ENCODE data around the gene GAL3ST2.
"Not testable (repeated sequence)": the region's sequence is repeated elsewhere in the genome, so short reads cannot be mapped to it uniquely, and the experiment has no call there.

Gene GAL3ST2

GRCh38 chr2:241776336-241777169, at the start of gene GAL3ST2:
Gene GAL3ST2 (plus strand): TSS chr2:241776822. CDS start chr2:241776956, 134 bp downstream.
- DNase-seq: peak; percentile 23

DNA sequence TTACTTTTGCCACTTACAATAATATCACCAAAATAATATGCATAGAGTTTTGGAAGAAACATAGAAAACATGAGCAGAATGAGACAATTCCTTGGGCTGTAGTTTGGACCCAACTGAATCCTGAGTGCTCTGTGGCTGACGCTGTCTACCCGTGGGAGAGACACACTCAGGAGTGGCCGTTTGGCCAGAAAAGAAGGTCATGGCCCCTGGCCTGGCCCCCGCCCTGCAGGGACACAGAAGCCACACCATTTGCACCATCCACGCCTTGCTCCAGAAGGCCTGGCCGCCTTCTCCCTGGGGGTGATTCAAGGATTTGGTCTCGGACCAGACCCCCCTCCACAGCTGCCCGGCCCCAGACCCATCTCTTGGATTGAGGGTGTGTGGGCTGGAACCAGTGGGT, 48.6 kb upstream of the GAL3ST2 start:
- DNase-seq: no peak

DNA sequence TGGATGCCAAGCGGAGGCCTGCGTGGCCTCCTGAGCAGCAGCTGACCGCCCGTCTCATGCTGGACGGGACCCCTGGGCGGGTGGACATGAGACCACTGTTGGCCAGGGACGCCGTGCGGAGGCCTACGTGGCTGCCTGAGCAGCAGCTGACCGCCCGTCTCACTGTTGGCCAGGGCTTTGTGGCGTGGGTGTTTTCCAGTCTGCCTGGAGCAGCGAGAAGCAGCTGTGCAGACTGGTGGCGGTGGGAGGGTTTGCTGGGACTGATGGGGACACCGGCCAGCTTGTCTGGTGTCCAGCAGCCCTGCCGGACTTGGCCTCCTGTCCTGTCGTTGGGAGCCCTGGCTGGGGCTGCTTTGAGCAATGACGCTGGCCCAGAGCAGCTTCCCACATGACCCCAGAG, 48.0 kb upstream of the GAL3ST2 start:
- DNase-seq: no peak

DNA sequence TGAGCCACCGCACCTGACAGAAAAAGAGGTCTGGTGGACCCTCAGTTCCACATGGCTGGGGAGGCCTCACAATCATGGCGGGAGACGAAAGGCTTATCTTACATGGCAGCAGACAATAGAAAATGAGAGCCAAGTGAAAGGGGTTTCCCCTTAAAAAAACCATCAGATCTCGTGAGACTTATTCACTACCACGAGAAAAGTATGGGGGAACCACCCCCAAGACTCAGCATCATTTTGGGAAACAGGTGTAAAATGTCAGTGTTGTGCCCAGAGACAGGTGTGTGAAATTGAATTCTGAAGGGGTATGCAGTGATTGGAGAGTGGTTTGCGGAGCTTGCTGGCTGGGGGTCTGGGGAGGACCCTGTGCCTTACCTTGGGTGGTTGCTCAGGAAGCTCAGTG, 46.8 kb upstream of the GAL3ST2 start:
- no peak for DNase-seq

DNA sequence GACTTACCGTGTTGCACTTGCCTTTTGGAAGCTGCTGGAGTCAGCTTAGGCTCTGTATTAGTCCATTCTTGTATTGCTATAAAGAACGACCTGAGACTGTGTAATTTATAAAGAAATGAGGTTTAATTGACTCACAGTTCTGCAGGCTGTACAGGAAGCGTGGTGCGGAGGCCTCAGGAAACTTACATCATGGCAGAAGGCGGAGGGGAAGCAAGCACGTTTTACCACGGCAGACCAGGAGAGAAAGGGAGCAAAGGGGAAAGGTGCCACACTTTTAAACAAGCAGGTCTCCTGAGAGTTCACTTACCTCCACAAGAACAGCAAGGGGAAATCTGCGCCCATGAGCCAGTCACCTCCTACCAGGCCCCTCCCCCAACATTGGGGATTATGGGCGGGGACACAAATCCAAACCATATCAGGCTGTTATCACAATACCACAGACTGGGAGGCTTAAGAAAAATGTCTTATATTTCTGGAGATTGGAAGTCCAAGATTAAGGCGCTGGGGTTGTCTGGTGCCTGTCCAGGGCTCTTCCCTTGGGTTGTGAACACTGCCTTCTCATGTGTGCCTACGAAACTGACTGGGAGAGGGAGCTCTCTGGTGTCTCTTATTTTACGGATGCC, 45.8 kb upstream of the GAL3ST2 start:
- no peak for DNase-seq

- DNase-seq: peak; percentile 50
These were observed 44.0 kb upstream of the GAL3ST2 start for GRCh38 chr2:241732513-241733186.

DNA sequence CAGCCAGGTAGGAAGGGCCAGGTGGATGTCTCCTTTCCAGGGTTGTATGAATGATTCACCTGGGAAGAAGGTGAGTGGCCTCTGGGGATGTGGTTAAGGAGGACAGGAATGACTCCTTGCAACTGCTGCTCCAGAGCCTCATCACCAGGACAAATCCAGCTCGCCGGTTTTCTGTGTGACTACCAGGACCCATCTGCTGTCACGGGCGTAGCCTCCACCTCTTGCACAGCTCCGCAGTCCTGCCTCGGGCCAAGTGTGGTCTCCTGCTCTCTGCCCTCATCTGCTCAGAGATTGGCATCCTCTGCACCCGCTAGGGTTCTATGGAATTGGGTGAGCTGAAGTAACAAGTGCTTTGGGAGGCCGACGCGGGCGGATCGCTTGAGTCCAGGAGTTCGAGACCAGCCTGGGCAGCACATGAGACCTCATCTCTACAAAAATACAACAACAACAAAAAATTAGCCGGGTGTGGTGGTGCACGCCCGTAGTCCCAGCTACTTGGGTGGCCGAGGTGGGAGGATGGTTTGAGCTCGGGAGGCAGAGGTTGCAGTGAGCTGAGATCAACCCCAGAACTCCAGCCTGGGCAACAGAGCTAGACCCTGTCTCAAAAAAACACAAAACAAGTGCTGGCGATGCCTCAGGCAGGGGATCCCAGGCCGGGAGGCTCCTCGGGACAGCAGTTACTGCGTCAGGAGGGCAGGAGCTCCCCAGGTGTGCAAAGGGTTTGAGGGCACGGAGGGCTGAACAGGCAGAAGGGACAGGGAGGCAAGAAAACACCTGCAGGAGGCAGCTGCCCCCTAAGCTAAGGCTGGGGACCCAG, 43.0 kb upstream of the GAL3ST2 start:
- DNase-seq: no peak

- no peak for DNase-seq
These were observed 42.5 kb upstream of the GAL3ST2 start for GRCh38 chr2:241734208-241734466.

DNA sequence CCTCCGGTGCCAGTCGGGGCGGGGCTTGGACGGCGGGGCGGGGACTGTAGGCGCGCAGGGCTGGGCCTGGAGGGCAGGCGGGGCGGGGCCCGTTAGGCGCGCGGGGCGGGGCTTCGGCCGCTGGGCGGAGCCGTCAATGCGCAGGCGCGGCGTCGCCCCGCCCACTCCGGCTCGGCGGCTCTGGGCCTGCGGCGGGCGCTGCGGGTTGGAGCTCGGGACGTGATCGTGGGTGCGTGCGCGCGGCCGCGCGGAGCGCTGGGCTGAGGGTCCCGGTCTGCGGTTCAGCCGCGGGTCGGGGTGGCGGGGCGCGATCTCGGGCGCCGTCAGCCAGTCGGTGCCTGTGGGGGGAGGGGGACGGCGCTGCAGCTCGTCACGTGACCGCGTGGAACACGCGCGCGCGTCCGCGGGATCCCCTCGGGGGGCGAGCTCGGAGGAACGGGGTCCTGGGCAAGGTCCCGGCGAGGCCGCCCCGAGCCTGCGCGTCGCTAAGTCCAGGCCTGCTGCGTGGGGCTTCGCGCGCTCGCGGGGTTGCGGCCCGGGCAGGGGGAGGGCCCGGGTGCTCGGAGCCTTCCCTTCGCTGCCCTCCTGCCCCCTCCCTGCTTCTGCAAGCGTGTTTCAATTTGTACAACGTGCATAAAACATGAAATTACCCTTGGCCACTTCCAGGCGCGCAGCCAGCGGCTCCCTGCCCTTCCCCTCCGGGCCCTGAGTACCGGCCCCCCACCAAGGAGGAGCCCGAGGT, 42.0 kb upstream of the GAL3ST2 start, which contains the start of gene D2HGDH:
TSS of gene D2HGDH (plus strand) at position 164 of the 742 bp plus-strand sequence. CDS start 595 bp downstream, outside the sequence.
- DNase-seq: peak; percentile 97

DNA sequence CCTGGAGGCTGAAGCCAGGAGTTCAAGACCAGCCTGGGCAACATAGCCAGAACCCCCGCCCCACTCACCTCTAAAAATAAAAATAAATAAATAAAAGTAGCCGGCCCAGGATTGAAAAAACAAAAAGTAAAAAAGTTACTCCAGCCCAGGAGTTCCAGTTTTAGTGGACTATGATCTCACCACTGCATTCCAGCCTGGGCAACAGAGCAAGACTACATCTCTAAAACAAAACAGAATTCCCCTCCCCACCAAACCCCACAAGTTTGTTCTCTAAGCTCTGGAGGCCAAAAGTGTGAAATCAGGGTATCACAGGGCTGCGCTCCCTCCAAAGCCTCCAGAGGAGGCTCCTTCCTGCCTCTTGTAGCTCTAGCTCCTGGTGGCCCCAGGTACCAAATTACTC, 40.5 kb upstream of the GAL3ST2 start:
- DNase-seq: no peak

DNA sequence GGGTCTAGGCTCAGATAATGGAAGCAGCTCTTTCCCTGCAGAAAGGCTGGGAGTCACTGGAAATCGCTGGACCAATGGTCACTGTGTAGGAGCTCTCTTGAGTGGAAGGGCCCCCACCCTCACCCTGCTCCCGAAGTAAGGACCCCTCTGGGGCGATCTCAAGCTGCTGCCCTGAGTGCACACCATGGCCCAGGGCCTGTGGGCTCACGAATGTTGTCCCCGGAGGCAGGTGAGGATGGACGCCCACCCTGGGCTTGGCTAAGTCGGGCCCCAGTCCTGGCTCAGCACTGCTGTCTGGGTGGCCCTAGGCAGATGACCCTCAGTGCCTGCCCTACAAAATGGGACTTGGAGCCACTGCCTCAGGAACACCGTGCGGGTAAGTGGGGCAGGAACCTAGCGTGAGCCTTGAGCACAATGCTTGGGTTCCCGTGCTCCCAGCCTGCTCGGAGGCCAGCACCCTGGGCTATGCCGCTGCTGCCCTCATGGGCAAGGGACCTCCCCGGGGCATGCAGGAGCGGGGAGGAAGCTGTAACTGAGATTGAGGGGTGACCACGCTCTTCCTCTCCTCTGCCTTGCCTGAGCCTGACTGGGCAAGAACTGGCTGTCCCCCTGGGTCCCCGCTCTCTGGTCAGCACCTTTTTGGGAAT, 38.5 kb upstream of the GAL3ST2 start:
- no peak for DNase-seq

- DNase-seq: no peak
These were observed 37.4 kb upstream of the GAL3ST2 start for GRCh38 chr2:241739177-241739576.

- DNase-seq: no peak
These were observed 37.0 kb upstream of the GAL3ST2 start for GRCh38 chr2:241739651-241740050.

DNA sequence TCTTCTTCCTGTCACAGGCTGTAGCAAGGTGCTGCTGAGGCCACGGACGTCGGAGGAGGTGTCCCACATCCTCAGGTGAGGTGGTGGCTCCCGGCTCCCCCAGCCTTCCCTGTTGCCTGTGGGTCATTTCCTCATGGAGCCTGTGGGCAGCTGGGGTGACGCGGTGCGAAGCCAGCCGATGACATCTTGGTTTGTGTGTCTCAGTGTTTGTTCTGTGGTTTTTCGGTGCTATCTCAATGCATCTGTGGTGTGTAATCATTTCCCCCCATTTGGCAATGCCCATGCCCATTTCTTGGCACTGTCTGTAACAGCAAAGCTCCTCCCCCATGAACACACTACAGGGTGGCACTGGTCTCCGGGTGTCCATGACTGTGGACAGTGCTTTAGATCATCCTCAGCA, 35.6 kb upstream of the GAL3ST2 start:
- no peak for DNase-seq

DNA sequence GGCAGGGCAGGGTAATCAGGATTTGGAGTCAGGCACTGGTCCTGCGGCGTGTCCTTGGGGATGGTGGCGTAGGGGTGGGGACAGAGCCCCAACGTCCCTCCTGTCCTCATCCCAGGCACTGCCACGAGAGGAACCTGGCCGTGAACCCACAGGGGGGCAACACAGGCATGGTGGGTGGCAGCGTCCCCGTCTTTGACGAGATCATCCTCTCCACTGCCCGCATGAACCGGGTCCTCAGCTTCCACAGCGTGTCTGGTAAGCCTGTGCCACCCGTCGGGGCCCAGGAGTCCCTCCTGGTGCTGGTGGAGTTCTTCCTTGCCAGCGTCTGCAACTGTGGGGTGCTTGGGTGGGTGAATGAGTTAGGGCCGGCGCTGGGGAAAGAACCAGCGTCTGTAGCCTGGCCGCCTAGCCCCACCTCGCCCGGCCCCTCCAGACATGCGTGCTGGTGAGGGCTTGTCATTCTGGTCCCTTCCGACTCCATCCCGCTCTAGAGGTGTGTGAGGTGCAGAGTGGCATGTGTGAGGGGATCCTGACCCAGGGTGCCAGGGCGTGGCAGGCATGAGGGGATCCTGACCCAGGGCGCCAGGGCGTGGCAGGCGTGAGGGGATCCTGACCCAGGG, 34.2 kb upstream of the GAL3ST2 start:
- no peak for DNase-seq

GRCh38 chr2:241743008-241743407, 33.6 kb upstream of the GAL3ST2 start:
- not testable (repeated sequence) for DNase-seq

DNA sequence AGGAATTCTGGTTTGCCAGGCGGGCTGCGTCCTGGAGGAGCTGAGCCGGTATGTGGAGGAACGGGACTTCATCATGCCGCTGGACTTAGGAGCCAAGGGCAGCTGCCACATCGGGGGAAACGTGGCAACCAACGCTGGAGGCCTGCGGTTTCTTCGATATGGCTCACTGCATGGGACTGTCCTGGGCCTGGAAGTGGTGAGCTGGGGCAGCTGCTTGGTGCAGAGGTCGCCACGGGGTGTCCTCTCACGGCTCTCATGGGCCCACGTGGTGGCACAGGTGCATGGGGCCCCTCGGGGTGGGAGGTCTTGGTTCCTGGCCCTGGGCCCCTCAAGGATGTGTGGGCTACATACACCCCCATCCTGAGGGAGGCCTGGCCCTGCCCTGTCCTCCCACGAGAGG, 33.0 kb upstream of the GAL3ST2 start:
- DNase-seq: no peak

- no peak for DNase-seq
These were observed 32.4 kb upstream of the GAL3ST2 start for GRCh38 chr2:241744028-241744754.

DNA sequence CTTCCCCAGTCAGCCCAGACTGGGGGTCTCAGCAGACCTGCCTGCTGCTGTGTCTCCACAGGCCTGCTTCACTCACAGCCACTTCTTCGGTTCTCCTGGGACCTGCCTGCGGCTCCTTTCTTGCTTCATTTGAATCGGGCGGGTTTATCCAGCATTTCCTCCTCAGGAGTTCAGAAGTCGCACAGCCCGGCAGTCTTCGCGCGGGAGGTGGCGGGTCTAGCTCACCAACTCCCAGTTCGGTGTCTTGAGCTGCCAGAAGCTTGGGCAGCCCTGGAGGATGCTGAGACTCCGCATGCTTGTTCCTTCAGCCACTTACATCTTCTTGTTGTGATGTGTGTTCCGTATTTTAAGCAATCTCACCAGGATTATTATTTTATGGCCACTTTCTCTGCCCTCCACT, 31.3 kb upstream of the GAL3ST2 start:
- DNase-seq: no peak

DNA sequence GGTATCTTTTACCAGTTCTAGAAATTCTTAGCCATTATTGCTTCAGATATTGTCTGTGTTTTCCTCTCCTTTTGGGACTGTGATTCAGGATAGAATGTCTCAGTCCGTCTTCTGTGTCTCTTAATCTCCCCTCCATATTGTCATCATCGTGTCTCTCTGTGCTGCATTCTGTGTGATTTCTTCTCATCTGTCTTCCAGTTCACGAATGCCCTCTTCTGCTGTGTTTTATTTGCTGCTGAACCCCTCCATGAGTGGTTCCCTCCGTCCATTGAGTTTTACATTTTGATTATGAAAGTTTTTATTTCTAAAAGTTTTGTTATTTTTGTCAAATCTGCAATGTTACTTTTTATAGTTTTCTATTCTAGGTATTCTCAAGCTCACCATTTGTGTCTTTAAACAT, 30.5 kb upstream of the GAL3ST2 start:
- no peak for DNase-seq

All from activated CD4-positive, CD25-positive, alpha-beta regulatory T cell treated with anti-CD3 and anti-CD28 coated beads, Interleukin-2, amount 50 U/mL, for 72 hours (primary cell).